GM19035 (cell line): ENCODE data around the gene MRC2.
"Not testable (repeated sequence)": the region's sequence is repeated elsewhere in the genome, so short reads cannot be mapped to it uniquely, and the experiment has no call there.

Experiments used
- ATAC-seq: cut with Tn5 transposase; IDR thresholded peaks from one replicate; pipeline ENCODE4 v1.9.1; 2021; ENCODE audit not compliant: unreplicated experiment

MRC2 gene

GRCh38 chr17:62627219-62627903 is at the start of gene MRC2:
MRC2 (plus strand) TSS chr17:62627670; CDS start chr17:62627803, 133 bp downstream.
- ATAC-seq: no peak

GRCh38 chr17:62578757-62579487 is 48.5 kb upstream of the MRC2 start:
- ATAC-seq: no peak

GRCh38 chr17:62580947-62581346 is 46.5 kb upstream of the MRC2 start:
- ATAC-seq: no peak

- ATAC-seq: no peak
These were observed 45.7 kb upstream of the MRC2 start for GRCh38 chr17:62581764-62582163.

- ATAC-seq: no peak
These were observed 39.9 kb upstream of the MRC2 start for GRCh38 chr17:62587554-62587953.

GRCh38 chr17:62588109-62588508 is 39.4 kb upstream of the MRC2 start:
- no peak for ATAC-seq

- no peak for ATAC-seq
These were observed 36.1 kb upstream of the MRC2 start for GRCh38 chr17:62591333-62591732.

- not testable (repeated sequence) for ATAC-seq
These were observed 35.6 kb upstream of the MRC2 start for GRCh38 chr17:62591822-62592221.

GRCh38 chr17:62592341-62593099 is 35.0 kb upstream of the MRC2 start:
- ATAC-seq: no peak

- ATAC-seq: no peak
These were observed 32.0 kb upstream of the MRC2 start for GRCh38 chr17:62595484-62595883.

- no peak for ATAC-seq
These were observed 30.8 kb upstream of the MRC2 start for GRCh38 chr17:62596662-62597061.

GRCh38 chr17:62597150-62597549 is 30.3 kb upstream of the MRC2 start:
- ATAC-seq: no peak

- no peak for ATAC-seq
These were observed 29.6 kb upstream of the MRC2 start for GRCh38 chr17:62597920-62598319.

GRCh38 chr17:62599964-62600657 is 27.4 kb upstream of the MRC2 start:
- no peak for ATAC-seq

- no peak for ATAC-seq
These were observed 26.7 kb upstream of the MRC2 start for GRCh38 chr17:62600805-62601204.

- ATAC-seq: no peak
These were observed 26.0 kb upstream of the MRC2 start for GRCh38 chr17:62601471-62601870.

GRCh38 chr17:62603783-62604182 is 23.7 kb upstream of the MRC2 start:
- ATAC-seq: not testable (repeated sequence)

- ATAC-seq: no peak
These were observed 21.9 kb upstream of the MRC2 start for GRCh38 chr17:62605588-62605987.

GRCh38 chr17:62611292-62611691 is 16.2 kb upstream of the MRC2 start:
- ATAC-seq: peak; percentile 87

- peak; percentile 40 for ATAC-seq
These were observed 15.7 kb upstream of the MRC2 start for GRCh38 chr17:62611728-62612127.

GRCh38 chr17:62612289-62612688 is 15.2 kb upstream of the MRC2 start:
- ATAC-seq: not testable (repeated sequence)
